Activated CD8-positive, alpha-beta memory T cell treated with anti-CD3 and anti-CD28 coated beads, Interleukin-2, amount 50 U/mL, for 48 hours (primary cell): ENCODE data around the gene PIP5K1A.
"Not testable (repeated sequence)": the region's sequence is repeated elsewhere in the genome, so short reads cannot be mapped to it uniquely, and the experiment has no call there.

Source experiments
- DNase-seq: peaks from one replicate; pipeline ENCODE4 v3.0.0-alpha.2; 2020

Gene PIP5K1A

GRCh38 chr1:151192047-151192446, 6.3 kb upstream of the PIP5K1A start:
- no peak for DNase-seq

DNA sequence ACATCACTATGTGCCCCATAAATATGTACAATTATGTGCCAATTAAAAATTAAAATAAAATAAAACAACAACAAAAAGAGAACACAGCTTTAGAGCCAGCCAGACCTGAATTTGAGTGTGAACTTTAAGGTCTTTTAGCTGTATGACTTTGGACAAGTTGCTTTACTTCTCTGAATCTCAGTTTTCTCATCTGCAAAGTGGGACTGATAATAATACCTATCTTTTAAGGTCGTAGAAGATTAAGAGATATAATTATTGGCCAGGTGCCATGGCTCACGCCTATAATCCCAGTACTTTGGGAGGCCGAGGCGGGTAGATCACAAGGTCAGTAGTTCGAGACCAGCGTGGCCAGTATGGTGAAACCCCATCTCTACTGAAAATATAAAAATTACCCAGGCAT, 5.0 kb upstream of the PIP5K1A start:
- no peak for DNase-seq

GRCh38 chr1:151193856-151194255, 4.5 kb upstream of the PIP5K1A start:
- no peak for DNase-seq

- not testable (repeated sequence) for DNase-seq
Measured at GRCh38 chr1:151194894-151195594, 3.3 kb upstream of the PIP5K1A start.

- peak; percentile 63 for DNase-seq
Measured at GRCh38 chr1:151196292-151196800, 2.0 kb upstream of the PIP5K1A start.

DNA sequence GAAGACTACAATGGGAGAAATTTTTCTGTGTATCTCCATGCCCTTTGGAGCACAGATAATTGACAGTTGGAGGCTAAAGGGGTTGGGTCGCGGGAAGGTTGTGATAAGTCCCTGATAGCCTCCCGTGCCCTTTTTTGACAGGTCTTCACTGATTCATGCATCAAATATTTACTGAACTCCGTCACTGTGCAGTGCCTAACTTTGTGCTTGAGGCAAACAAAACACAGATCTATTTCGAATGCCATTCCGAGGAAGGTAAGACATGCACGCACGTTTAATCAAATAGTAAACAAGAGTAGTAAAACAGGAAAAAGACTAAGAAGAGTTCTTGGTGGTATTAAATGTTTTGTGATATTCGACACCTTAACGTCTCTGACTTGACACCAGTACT, 494 bp upstream of the PIP5K1A start:
- no peak for DNase-seq

- DNase-seq: no peak
Measured at GRCh38 chr1:151199873-151200581, 1.7 kb downstream of the PIP5K1A start.

GRCh38 chr1:151205381-151205965, 7.1 kb downstream of the PIP5K1A start:
- DNase-seq: not testable (repeated sequence)

- no peak for DNase-seq
Measured at GRCh38 chr1:151210830-151211229, 12.5 kb downstream of the PIP5K1A start.

DNA sequence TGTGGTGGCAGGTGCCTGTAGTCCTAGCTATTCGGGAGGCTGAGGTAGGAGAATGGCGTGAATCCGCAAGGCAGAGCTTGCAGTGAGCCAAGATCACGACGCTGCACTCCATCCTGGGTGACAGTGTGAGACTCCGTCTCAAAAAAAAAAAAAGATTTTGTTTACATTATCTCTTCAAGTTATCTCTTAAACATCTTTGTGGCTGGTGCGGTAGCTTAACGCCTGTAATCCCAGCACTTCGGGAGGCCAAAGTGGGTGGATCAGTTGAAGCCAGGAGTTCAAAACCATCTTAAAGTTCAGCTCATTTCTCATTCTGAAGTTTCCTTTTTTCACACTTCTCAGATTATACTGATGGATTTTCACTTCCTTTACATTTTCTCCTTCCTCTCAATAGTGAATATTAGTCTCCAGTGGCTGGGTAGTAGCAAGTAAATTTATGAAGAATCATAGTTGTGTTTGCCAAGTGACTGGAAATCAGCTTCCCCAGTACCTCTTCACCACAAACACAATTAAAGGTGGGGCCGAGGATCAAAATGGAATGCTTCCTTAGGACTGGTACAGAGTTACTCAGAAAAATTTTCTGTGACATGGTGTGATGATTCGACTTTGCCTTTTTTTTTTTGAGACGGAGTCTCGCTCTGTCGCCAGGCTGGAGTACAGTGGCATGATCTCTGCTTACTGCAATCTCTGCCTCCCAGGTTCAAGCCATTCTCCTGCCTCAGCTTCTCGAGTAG, 13.8 kb downstream of the PIP5K1A start:
- DNase-seq: no peak

DNA sequence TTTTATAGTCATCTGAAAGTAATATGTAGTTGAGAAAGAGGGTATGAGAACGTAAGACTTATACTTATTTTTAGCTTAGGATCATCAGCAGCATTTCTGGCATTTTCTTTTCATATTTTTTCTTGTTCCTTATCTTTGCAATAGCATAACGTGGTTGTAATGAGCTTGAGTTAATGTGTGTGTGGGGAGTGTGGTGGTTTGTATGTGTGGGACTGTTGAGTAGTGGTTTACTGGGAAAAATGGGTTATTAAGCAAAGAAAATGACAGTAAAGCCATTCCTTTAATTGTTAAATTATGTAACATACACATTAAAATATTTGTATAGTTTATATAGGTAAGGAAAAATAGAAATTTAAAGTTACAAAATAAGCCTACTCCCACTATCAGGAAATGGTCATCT, 15.2 kb downstream of the PIP5K1A start:
- DNase-seq: no peak

- DNase-seq: no peak
Measured at GRCh38 chr1:151221616-151222015, 23.3 kb downstream of the PIP5K1A start.

DNA sequence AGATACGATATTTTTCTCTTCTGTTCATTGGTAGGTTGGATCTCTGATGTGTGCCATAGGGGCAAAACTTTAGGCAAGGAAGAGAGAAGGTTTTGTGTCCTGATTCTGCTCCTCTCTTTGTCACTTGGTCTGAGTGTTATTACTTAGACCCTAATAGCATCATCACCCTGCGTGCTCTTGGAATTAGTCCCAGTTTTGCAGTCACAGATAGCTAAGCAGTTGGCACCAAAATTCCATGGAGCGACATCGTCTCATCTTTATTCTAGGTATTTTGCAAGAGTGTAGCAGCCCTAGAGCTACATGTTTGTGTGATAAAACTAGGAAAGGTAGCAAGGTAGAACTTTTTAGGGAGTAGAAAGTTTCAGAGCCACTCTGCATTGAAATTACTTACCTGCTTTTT, 23.8 kb downstream of the PIP5K1A start:
- no peak for DNase-seq

GRCh38 chr1:151235235-151235634, 36.9 kb downstream of the PIP5K1A start:
- DNase-seq: no peak

- no peak for DNase-seq
Measured at GRCh38 chr1:151237678-151238466, 39.5 kb downstream of the PIP5K1A start.

DNA sequence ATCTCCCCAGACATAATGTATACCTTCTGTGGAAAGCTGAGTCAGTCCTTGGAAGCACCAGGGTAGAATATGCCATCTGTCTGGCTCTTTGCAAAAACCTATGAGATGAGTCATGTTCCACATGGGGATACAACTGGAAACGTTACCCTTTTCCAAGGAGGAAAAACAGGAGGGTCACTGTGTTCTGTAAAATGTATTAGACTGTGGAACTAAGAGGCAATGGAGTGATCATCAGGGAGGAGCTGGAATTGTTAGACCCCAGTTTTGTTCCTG, 40.1 kb downstream of the PIP5K1A start:
- DNase-seq: no peak

DNA sequence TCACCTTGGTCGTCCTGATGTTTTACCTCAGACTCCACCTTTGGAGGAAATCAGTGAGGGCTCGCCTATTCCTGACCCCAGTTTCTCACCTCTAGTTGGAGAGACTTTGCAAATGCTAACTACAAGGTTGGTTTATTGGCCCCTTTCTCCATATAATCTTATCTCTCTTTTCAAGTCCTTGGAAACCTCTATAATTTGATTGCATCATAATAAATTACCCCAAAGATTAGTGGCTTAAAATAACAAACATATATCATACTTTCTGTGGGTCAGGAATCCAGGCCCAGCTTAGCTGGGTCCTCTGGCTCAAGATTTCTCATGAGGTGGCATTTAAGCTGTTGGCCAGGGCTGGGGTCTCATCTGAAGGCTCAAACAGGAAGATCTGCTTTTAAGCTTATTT, 44.1 kb downstream of the PIP5K1A start:
- DNase-seq: no peak

DNA sequence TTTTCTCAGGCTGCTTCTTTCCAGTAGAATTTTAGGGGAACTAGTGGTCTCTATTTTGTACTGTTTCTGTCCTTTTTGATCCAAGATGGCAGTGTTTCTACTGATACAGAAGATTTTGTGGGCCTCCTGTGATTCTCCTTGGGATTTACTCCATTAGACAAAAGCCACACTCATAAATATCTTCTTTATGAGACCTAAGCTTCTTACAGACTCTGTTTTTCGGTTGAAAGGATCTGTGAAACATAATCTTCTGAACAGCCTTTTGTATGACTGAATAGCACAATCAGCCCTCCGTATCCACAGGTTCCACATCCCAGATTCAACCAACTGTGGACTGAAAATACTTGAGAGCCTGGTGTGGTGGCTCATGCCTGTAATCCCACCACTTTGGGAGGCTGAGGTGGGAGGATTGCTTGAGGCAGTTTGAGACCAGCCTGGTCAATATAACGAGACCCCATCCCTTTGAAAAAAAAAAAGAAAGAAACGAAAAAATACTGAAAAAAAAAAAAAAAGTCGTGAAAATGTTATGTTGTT, 45.4 kb downstream of the PIP5K1A start:
- DNase-seq: no peak

- no peak for DNase-seq
Measured at GRCh38 chr1:151246786-151247185, 48.4 kb downstream of the PIP5K1A start.

GRCh38 chr1:151251656-151252470, 53.5 kb downstream of the PIP5K1A start:
- no peak for DNase-seq
